Naive B cell (primary cell): Measurements from ENCODE around the gene CIART. TPM values are rescaled to one million over a fixed set of nuclear protein-coding genes. Genes with fewer than 3 reads are reported as not detected.

Experiments used
- ATAC-seq, 2 donors: fragments of 150-1000 bp; cut with Tn5 transposase; 2 replicates each; pipeline ENCODE4 v1.10.0; 2021; ENCODE audit warnings: low read depth in 2 of 2, mild to moderate bottlenecking in 2 of 2, moderate library complexity in 2 of 2
- DNase-seq: peaks from one replicate; pipeline ENCODE4 v3.0.0; 2022
- H3K27ac Mint-ChIP-seq, 6 donors: one replicate each; pipeline ENCODE4 v1.8.0; 2020 to 2022; ENCODE audit warnings: mild to moderate bottlenecking in 6 of 6, mixed read lengths in 6 of 6, moderate library complexity in 5 of 6, inconsistent platforms in 2 of 6
- H3K27me3 Mint-ChIP-seq, 3 donors: one replicate each; pipeline ENCODE4 v1.8.0; 2021 to 2022; ENCODE audit warnings: mixed read lengths in 3 of 3, mild to moderate bottlenecking in 1 of 3
- H3K36me3 Mint-ChIP-seq, 2 donors: one replicate each; pipeline ENCODE4 v1.8.0; 2020 to 2022; ENCODE audit warnings: mixed read lengths in 2 of 2, inconsistent platforms in 1 of 2, mild to moderate bottlenecking in 1 of 2
- H3K4me1 Mint-ChIP-seq, 3 donors: one replicate each; pipeline ENCODE4 v1.8.0; 2020 to 2022; ENCODE audit warnings: mixed read lengths in 3 of 3, inconsistent platforms in 1 of 3, mild to moderate bottlenecking in 1 of 3, moderate library complexity in 1 of 3
- H3K4me3 Mint-ChIP-seq, 8 donors: one replicate each; pipeline ENCODE4 v1.8.0; 2020 to 2022; ENCODE audit warnings: mild to moderate bottlenecking in 8 of 8, mixed read lengths in 8 of 8, moderate library complexity in 8 of 8, inconsistent platforms in 2 of 8
- H3K9me3 Mint-ChIP-seq, 7 donors: one replicate each; pipeline ENCODE4 v1.8.0; 2020 to 2022; ENCODE audit warnings: mixed read lengths in 7 of 7, mild to moderate bottlenecking in 5 of 7, inconsistent platforms in 2 of 7, moderate library complexity in 1 of 7
- polyA plus RNA-seq, 6 donors: library from polyadenylated mRNA; unstranded; fragments of 300-500 nt; fragmentation: Illumina TruSeq; gene quantifications; one replicate each; pipeline ENCODE4 v1.2.3, GENCODE V29; 2021; ENCODE audit warnings: low read depth in 6 of 6

Gene CIART
- polyA plus RNA-seq, 6 donors from 2014 or later: 0.22 TPM; not detected in 5

- H3K36me3 Mint-ChIP-seq: no peaks in the 10 kb centered on the region
- H3K9me3 Mint-ChIP-seq: no peaks in the 10 kb centered on the region
- DNase-seq (no peak), ATAC-seq (no peak)
- no peak overlapping the region for H3K27ac Mint-ChIP-seq
- peaks cover 0 to 6% (median 5%) of the 10 kb centered on the region in 3 donors for H3K27me3 Mint-ChIP-seq
- no peaks in the 10 kb centered on the region for H3K4me1 Mint-ChIP-seq
- no peak overlapping the region for H3K4me3 Mint-ChIP-seq
Observed at GRCh38 chr1:150249936-150250335, 32.4 kb upstream of the CIART start.

DNA sequence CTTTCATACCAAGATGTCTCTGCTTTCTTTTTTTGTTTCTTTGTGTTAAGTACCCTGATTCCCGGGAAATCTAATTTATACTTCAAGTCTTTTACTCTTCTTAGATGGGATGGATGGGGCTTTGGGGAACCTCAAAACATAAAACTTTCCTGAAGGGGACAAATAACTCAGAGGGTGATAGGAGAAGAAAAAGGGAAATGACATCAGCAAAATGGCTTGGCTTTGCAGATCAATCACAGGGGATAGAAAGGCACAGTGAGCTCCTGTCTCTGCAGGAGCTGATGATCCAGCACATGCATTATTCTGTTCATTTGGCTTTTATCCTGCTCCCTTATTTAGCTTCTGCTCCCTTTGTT, 26.2 kb upstream of the CIART start:
- Mint-ChIP-seq H3K27me3 (peaks cover 33 to 48% (median 40%) of the 10 kb centered on the region in 3 donors), H3K27ac (peak overlapping the region in 1 of 6 donors; percentile 21), H3K4me3 (peak overlapping the region; percentile 34 to 84 (median 65)), H3K4me1 (peaks cover 18 to 30% (median 19%) of the 10 kb centered on the region in 3 donors), H3K36me3 (no peaks in the 10 kb centered on the region), H3K9me3 (no peaks in the 10 kb centered on the region)
- ATAC-seq (no peak), DNase-seq (no peak)

DNA sequence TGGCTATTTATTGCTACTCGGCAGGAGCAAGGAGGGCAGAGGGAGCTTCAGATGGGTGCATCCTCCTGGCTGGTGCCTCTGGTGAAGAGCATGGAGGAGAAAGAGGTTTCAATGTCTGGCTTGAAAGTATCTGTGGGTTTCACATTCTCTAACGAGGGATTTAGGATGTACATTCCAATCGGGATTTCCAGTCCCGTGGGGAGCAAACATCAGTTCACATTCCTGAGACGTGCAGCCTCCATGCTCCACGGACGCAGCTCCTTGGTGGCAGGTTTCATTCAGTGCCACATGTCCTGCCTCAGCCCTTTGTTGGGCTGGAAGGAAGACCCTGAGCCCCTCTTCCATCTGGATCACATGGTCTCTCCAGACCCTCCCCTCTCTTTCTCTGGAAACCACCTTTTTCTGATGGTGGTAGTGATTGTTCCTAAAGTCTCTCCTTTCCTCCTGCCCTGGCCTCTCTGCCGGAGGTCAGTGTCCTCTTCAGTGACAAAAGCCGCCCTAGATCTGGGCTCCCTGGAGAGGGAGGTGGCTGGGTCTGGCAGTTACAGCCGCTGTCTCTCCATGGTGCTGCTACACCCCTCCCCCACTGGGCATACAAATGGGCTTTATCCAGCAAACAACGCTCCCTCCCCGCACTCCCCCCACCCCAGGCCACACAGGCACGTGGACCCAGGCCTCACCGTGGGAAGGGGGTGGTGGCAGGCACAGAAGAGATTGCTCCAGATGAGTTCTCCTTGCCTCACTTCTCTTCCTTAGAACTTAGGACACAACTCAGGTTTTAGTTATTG, 25.6 kb upstream of the CIART start:
- no peaks in the 10 kb centered on the region for H3K36me3 Mint-ChIP-seq
- H3K27ac Mint-ChIP-seq: no peak overlapping the region
- H3K9me3 Mint-ChIP-seq: no peaks in the 10 kb centered on the region

DNA sequence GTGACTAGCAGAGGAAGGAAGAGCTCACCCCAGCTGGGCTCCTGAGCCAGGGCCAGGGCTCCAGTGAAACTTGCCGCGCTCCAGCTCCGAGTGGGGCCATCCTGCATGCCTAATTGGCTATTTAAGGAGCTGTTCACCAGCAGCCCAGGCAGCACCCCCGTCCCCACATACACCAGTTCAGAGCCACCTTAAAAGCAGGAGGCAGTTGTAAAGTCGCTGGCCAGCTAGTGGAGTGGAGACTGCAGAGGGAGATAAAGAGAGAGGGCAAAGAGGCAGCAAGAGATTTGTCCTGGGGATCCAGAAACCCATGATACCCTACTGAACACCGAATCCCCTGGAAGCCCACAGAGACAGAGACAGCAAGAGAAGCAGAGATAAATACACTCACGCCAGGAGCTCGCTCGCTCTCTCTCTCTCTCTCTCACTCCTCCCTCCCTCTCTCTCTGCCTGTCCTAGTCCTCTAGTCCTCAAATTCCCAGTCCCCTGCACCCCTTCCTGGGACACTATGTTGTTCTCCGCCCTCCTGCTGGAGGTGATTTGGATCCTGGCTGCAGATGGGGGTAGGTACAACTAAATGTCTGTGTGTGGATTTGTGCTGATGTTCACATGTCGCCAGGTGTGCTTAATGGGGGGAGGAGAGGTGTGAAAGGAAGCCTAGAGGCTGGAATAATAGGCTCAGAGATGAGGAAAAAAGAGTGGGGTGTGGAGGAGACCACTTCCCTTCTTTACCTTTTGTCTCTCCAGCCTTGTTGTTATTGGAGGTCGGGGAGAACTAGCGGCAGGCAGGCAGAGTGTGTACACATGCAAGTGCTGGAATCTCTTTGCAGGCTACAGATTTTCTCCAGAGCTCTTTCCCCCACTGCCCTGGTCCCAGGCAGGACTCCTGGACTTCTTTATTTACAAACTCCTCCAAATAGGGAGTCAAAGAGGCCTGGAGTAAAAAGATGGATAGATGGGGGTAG, 24.4 kb upstream of the CIART start, which contains the start of gene CA14:
TSS of gene CA14 (plus strand) at position 151 of the 962 bp plus-strand sequence. CDS start at position 506, 355 bp downstream.
- ATAC-seq (no peak), DNase-seq (no peak)
- H3K27ac Mint-ChIP-seq: peak within 1 kb of the TSS in 1 of 6 donors; percentile 86
- H3K4me1 Mint-ChIP-seq: peaks cover 18 to 30% (median 19%) of the 10 kb centered on the region in 3 donors
- H3K4me3 Mint-ChIP-seq: peak within 1 kb of the TSS in 1 of 8 donors; percentile 16
- H3K9me3 Mint-ChIP-seq: no peaks in the 10 kb centered on the region
- peaks cover 33 to 43% (median 40%) of the 10 kb centered on the region in 3 donors for H3K27me3 Mint-ChIP-seq
- H3K36me3 Mint-ChIP-seq: no peaks in the 10 kb centered on the region

More for the DNA sequence above, 25.6 kb upstream of the CIART start:
- peaks cover 33 to 48% (median 40%) of the 10 kb centered on the region in 3 donors for H3K27me3 Mint-ChIP-seq
- no peak for DNase-seq
- H3K4me1 Mint-ChIP-seq: peaks cover 18 to 30% (median 19%) of the 10 kb centered on the region in 3 donors
- peak overlapping the region in 3 of 8 donors; percentile 16 to 63 (median 60) for H3K4me3 Mint-ChIP-seq
- ATAC-seq: no peak

- no peaks in the 10 kb centered on the region for H3K36me3 Mint-ChIP-seq
Observed at GRCh38 chr1:150259217-150259616, 23.1 kb upstream of the CIART start.

DNA sequence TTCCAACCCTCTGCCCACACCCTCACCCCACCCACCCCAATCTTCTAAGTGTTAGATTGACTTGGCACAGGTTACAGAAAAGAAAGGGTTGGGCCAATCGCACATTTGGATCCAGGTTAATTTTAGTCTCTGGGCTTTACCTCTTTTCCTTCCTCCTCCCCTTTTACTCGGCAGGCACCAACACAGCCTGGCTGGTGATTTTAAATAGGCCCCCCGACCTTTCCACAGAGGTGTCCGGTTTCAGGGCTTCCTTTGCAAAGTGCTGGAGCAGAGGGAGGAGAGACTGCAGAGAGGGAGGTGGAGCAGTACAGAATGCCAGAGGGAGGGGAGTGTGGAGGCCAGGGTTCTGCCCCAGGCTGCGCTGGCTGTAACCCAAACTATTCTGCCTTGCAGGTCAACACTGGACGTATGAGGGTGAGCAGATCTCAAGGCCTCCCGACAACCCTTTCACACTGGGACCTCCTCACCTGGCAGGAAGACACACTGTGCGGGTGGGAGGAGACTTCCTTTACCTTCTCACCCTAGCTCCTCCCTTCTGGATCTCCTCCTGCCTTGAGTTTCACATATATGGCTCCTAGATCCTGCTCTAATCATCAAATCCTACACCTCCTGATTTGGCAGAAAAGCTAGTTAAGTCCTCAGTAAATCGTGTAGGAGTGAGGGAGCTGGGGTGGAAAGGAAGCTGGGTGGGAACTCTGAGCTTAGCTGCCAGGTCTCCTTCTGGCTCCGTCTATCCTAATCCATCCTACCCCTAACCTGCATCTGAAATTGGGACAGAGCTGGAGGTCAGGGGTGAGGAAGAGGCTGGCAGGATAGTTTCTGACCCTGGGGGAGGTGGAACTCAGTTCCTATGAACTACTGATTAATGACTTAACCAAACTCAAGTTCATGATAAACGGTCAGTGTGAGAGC, 22.3 kb upstream of the CIART start:
- ATAC-seq (no peak), DNase-seq (no peak)
- H3K36me3 Mint-ChIP-seq: no peaks in the 10 kb centered on the region
- H3K27ac Mint-ChIP-seq: peak overlapping the region in 2 of 6 donors; percentile 24 to 33
- peaks cover 33 to 43% (median 34%) of the 10 kb centered on the region in 3 donors for H3K27me3 Mint-ChIP-seq
- H3K4me1 Mint-ChIP-seq: peaks cover 18 to 30% (median 19%) of the 10 kb centered on the region in 3 donors
- no peak overlapping the region for H3K4me3 Mint-ChIP-seq
- H3K9me3 Mint-ChIP-seq: no peaks in the 10 kb centered on the region

More at GRCh38 chr1:150259217-150259616, 23.1 kb upstream of the CIART start:
- no peak overlapping the region for H3K27ac Mint-ChIP-seq
- ATAC-seq (no peak), DNase-seq (no peak)
- peaks cover 33 to 43% (median 34%) of the 10 kb centered on the region in 3 donors for H3K27me3 Mint-ChIP-seq
- no peaks in the 10 kb centered on the region for H3K9me3 Mint-ChIP-seq
- peaks cover 18 to 30% (median 19%) of the 10 kb centered on the region in 3 donors for H3K4me1 Mint-ChIP-seq
- no peak overlapping the region for H3K4me3 Mint-ChIP-seq

DNA sequence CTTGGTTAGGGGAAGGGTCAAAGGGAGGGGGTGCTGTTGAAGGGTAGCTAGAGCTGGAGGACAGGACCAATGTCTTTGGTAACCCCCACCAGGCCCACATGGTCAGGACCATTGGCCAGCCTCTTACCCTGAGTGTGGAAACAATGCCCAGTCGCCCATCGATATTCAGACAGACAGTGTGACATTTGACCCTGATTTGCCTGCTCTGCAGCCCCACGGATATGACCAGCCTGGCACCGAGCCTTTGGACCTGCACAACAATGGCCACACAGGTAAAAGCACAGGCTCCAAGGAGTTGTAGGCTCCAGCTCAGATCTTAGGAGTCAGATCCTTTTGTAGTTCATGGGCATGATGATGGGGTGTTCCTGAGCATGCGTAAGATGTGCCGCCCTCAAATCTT, 21.0 kb upstream of the CIART start:
- no peaks in the 10 kb centered on the region for H3K36me3 Mint-ChIP-seq
- no peaks in the 10 kb centered on the region for H3K9me3 Mint-ChIP-seq
- ATAC-seq (no peak), DNase-seq (no peak)
- peaks cover 8 to 17% (median 12%) of the 10 kb centered on the region in 3 donors for H3K4me1 Mint-ChIP-seq
- H3K4me3 Mint-ChIP-seq: no peak overlapping the region
- H3K27me3 Mint-ChIP-seq: peaks cover 22 to 32% (median 28%) of the 10 kb centered on the region in 3 donors
- H3K27ac Mint-ChIP-seq: no peak overlapping the region

DNA sequence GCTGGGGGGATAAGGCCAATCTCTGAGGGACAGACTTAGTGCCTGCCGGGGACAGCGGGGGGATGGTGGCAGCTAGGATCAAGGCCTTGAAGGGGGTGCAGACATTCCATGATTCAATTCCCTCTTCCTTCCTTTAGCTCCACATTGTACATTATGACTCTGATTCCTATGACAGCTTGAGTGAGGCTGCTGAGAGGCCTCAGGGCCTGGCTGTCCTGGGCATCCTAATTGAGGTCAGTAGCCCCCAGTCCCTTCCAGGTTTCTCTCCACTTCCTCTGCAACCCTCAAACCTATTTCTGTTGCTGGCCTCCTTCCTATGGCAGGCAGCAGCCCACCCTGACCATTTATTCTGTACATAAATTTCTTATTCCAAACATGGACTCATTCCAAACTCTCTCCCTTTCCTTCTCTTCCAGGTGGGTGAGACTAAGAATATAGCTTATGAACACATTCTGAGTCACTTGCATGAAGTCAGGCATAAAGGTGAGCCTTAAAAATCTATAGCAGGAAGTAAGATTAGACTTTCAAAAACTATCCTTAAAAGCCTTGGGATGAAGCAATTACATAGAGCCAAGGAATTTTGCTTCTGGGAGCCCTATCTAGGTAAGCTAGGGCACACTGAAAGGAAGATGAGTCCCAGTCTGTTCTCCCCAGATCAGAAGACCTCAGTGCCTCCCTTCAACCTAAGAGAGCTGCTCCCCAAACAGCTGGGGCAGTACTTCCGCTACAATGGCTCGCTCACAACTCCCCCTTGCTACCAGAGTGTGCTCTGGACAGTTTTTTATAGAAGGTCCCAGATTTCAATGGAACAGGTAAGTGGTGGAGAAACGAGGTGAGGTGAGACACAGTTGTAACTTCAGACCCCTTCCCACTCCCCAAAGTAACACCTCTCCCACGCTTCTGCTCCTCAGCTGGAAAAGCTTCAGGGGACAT, 19.7 kb upstream of the CIART start:
- peak overlapping the region in 1 of 8 donors; percentile 21 for H3K4me3 Mint-ChIP-seq
- ATAC-seq (no peak), DNase-seq (no peak)
- peaks cover 0 to 7% of the 10 kb centered on the region in 2 donors for H3K36me3 Mint-ChIP-seq
- no peaks in the 10 kb centered on the region for H3K9me3 Mint-ChIP-seq
- peaks cover 13 to 19% (median 15%) of the 10 kb centered on the region in 3 donors for H3K27me3 Mint-ChIP-seq
- H3K4me1 Mint-ChIP-seq: peaks cover 11 to 16% (median 14%) of the 10 kb centered on the region in 3 donors
- H3K27ac Mint-ChIP-seq: peak overlapping the region in 1 of 6 donors; percentile 82

DNA sequence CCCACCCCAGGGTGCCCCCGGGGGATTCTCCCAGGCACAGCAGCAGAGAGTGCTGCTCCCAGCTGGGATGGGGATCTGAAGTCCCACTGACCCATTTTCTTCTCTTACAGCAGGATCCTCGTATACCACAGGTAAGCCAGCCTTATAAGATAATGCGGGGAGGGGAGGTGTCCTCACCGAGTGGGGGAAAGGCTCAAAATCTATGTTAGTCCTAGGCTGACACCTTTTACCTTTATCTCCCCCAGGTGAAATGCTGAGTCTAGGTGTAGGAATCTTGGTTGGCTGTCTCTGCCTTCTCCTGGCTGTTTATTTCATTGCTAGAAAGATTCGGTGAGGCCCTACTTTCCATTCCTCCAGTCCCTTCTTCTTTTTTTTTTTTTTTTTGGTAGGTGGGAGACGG, 18.8 kb upstream of the CIART start:
- Mint-ChIP-seq H3K4me1 (peaks cover 20 to 24% (median 22%) of the 10 kb centered on the region in 3 donors), H3K4me3 (no peak overlapping the region), H3K9me3 (no peaks in the 10 kb centered on the region), H3K27me3 (peaks cover 6 to 10% (median 6%) of the 10 kb centered on the region in 3 donors), H3K27ac (peak overlapping the region in 4 of 6 donors; percentile 26 to 74 (median 45)), H3K36me3 (peaks cover 0 to 7% of the 10 kb centered on the region in 2 donors)
- no peak for ATAC-seq
- DNase-seq: no peak

- Mint-ChIP-seq H3K4me3 (peak overlapping the region; percentile 97 to 100 (median 98)), H3K27ac (peak overlapping the region; percentile 98 to 100 (median 99)), H3K4me1 (peaks cover 32 to 40% (median 32%) of the 10 kb centered on the region in 3 donors)
Observed at GRCh38 chr1:150267896-150268295, 14.5 kb upstream of the CIART start.

DNA sequence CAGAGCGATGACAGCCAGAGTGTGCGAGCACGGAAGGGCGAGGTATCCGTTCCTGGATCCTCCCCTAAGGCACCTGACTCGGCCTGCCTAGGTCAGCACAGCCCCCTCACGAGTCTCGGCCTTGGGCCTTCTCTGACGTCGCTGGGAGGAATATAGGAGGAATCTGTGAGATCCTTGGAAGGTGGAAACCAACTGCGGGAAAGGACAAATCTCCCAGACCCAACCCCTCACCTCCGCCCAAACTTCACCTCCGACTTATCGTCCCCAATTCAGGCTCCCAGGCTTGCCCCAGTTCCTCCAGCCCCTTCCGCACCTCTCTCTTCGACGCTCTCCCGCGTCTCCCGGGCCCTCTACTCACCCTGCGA, 14.0 kb upstream of the CIART start:
- peaks cover 4 to 13% (median 4%) of the 10 kb centered on the region in 3 donors for H3K27me3 Mint-ChIP-seq
- H3K36me3 Mint-ChIP-seq: peaks cover 0 to 7% of the 10 kb centered on the region in 2 donors
- peak; percentile 59 for DNase-seq
- ATAC-seq: peak; percentile 54 to 60
- H3K4me1 Mint-ChIP-seq: peaks cover 32 to 40% (median 32%) of the 10 kb centered on the region in 3 donors
- peak overlapping the region; percentile 98 to 100 (median 99) for H3K27ac Mint-ChIP-seq
- H3K4me3 Mint-ChIP-seq: peak overlapping the region; percentile 97 to 100 (median 98)
- H3K9me3 Mint-ChIP-seq: no peaks in the 10 kb centered on the region

More at GRCh38 chr1:150267896-150268295, 14.5 kb upstream of the CIART start:
- H3K27me3 Mint-ChIP-seq: peaks cover 0 to 13% (median 4%) of the 10 kb centered on the region in 3 donors
- DNase-seq: no peak
- no peaks in the 10 kb centered on the region for H3K9me3 Mint-ChIP-seq
- peaks cover 0 to 7% of the 10 kb centered on the region in 2 donors for H3K36me3 Mint-ChIP-seq
- no peak for ATAC-seq
